GM21526 (cell line): Measurements from ENCODE around the gene PAX5.

Experiments
- ATAC-seq: cut with Tn5 transposase; IDR thresholded peaks from one replicate; pipeline ENCODE4 v1.9.1; 2021; ENCODE audit warnings: moderate library complexity; ENCODE audit not compliant: unreplicated experiment, low FRiP score

Gene PAX5

GRCh38 chr9:36791222-36791950, 242.7 kb downstream of the PAX5 start:
- ATAC-seq: no peak

- no peak for ATAC-seq
Measured at GRCh38 chr9:36789886-36790285, 244.2 kb downstream of the PAX5 start.

GRCh38 chr9:36788534-36788933, 245.5 kb downstream of the PAX5 start:
- no peak for ATAC-seq

GRCh38 chr9:36787709-36788108, 246.4 kb downstream of the PAX5 start:
- ATAC-seq: no peak
